ENCODE data around the gene MS4A4E.
"Not testable (repeated sequence)": the region's sequence is repeated elsewhere in the genome, so short reads cannot be mapped to it uniquely, and the experiment has no call there.

Gene MS4A4E

GRCh38 chr11:60242740-60243239, at the start of gene MS4A4E:
TSS of gene MS4A4E (minus strand) at chr11:60243137. CDS start at chr11:60230055, 13,082 bp downstream.
- intact Hi-C loops (cut with DNase I): no loop called here

GRCh38 chr11:60292145-60292544, 49.2 kb upstream of the MS4A4E start:
- intact Hi-C loops (cut with DNase I): no loop called here
- no peak for DNase-seq

More at GRCh38 chr11:60242740-60243239, at the start of gene MS4A4E:
- no peak for DNase-seq

GRCh38 chr11:60288531-60288930, 45.6 kb upstream of the MS4A4E start:
- intact Hi-C loops (cut with DNase I): no loop called here
- no peak for DNase-seq

- intact Hi-C loops (cut with DNase I): not testable (repeated sequence)
These were observed 42.6 kb upstream of the MS4A4E start for GRCh38 chr11:60285411-60286126.

GRCh38 chr11:60282286-60282685, 39.3 kb upstream of the MS4A4E start:
- DNase-seq: no peak
- intact Hi-C loops (cut with DNase I): no loop called here

More at GRCh38 chr11:60285411-60286126, 42.6 kb upstream of the MS4A4E start:
- DNase-seq: not testable (repeated sequence)

GRCh38 chr11:60281485-60281884, 38.5 kb upstream of the MS4A4E start:
- intact Hi-C loops (cut with DNase I): no loop called here
- no peak for DNase-seq

GRCh38 chr11:60280412-60280811, 37.5 kb upstream of the MS4A4E start, which contains the start of gene MS4A4A:
TSS of gene MS4A4A (plus strand) at chr11:60280666. CDS start at chr11:60280676, 10 bp downstream.
- DNase-seq: no peak

GRCh38 chr11:60274416-60274815, 31.5 kb upstream of the MS4A4E start:
- no peak for DNase-seq
- intact Hi-C loops (cut with DNase I): no loop called here

More at GRCh38 chr11:60280412-60280811, 37.5 kb upstream of the MS4A4E start, which contains the start of gene MS4A4A:
- intact Hi-C loops (cut with DNase I): no loop called here

GRCh38 chr11:60265373-60266214, 22.7 kb upstream of the MS4A4E start:
- intact Hi-C loops (cut with DNase I): loop anchor here (1.0 kb wide), 1 partner anchor 353 kb away; no protein-coding TSS in a partner anchor
- DNase-seq: no peak

- DNase-seq: no peak
- intact Hi-C loops (cut with DNase I): loop anchor here (1.0 kb wide), 1 partner anchor 354 kb away; no protein-coding TSS in a partner anchor
These were observed 21.7 kb upstream of the MS4A4E start for GRCh38 chr11:60264644-60265043.

GRCh38 chr11:60263402-60263801, 20.5 kb upstream of the MS4A4E start:
- intact Hi-C loops (cut with DNase I): no loop called here
- DNase-seq: peak in 1 of 10 donors; percentile 58

GRCh38 chr11:60261014-60261413, 18.1 kb upstream of the MS4A4E start:
- no peak for DNase-seq
- intact Hi-C loops (cut with DNase I): no loop called here

GRCh38 chr11:60257956-60258722, 15.2 kb upstream of the MS4A4E start:
- intact Hi-C loops (cut with DNase I): no loop called here
- DNase-seq: no peak

- DNase-seq: no peak
- intact Hi-C loops (cut with DNase I): loop anchor here (5.0 kb wide), 1 partner anchor 430 kb away; no protein-coding TSS in a partner anchor
These were observed 9.5 kb upstream of the MS4A4E start for GRCh38 chr11:60252213-60253108.

- no peak for DNase-seq
- intact Hi-C loops (cut with DNase I): loop anchor here (5.0 kb wide), 1 partner anchor 429 kb away; no protein-coding TSS in a partner anchor
These were observed 8.7 kb upstream of the MS4A4E start for GRCh38 chr11:60251485-60252212.

GRCh38 chr11:60241786-60242185, 1.2 kb downstream of the MS4A4E start:
- intact Hi-C loops (cut with DNase I): no loop called here
- DNase-seq: no peak

GRCh38 chr11:60240662-60241061, 2.3 kb downstream of the MS4A4E start:
- DNase-seq: no peak
- intact Hi-C loops (cut with DNase I): no loop called here

- DNase-seq: no peak
- intact Hi-C loops (cut with DNase I): no loop called here
These were observed 7.6 kb downstream of the MS4A4E start for GRCh38 chr11:60235321-60235720.

Measured in posterior cingulate gyrus (tissue), 11 donors.